Measurements from ENCODE around the gene ADGRE1.
A peak's percentile ranks its signal among the peaks of the same experiment; 100 is the strongest.

ADGRE1 gene

DNA sequence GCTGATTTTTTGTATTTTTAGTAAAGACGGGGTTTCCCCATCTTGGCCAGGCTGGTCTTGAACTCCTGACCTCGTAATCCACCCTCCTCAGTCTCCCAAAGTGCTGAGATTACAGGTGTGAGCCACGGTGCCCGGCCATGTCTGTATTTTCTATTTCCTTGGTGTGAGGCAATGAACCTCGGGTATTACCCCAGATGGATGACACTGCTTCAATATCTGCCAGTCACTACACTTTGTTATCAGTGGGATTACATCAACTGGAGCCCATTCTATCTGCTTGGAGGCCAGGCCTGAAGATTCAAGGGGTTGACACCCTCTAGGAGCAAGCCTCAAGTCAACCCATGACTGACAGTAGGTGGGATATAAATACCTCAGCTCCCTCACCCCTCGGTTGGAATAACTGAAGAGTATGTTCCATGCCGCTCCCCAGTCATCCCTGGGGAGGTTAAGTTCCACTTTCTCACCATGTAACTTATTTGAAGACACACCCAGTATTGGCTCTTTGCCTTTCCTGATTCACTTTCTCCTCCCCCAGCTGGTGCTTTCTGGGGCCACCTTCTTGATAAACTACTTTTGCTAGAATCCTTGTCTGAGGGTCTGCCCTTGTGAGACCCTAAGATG, 992 bp upstream of the ADGRE1 start:
- DNase-seq = no peak

DNA sequence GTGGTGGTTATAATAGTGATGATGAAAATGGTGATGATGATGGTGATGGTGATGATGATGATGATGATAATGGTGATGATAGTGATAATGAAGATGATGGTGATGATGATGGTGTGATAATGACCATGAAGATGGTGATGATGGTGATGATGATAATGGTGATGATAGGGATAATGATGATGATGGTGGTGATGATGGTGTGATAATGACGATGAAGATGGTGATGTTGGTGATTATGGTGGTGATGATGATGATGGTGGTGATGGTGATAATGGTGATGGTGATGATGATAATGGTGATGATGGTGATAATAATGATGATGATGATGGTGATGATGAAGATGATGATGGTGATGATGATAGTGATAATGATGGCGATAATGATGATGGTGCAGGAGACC, 1.6 kb downstream of the ADGRE1 start:
- no peak for DNase-seq

DNA sequence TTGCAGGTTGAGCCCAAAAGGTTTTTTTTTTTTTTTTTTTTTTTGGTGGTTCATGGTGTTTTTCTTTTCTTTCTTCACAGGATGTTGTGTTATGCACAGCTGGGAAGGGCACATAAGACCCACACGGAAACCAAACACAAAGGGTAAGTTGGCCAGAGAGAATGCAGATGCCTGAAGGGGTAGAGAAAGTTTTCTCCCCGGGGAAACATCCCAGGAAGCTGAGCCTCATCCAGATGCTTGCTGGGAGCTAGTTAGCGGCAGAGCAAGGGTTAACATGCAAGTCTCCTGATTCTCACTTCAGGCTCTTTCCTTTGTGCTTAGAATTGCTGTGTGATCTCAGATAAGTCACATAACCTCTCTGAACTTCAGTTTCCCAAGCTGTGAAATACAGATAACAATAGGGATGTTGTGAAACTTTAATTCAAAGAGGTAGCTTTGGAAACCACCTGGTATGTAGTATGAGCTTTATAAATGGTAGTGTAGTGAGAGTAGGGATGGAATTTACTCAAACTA, 3.1 kb downstream of the ADGRE1 start:
- peak; percentile 14 for DNase-seq

DNA sequence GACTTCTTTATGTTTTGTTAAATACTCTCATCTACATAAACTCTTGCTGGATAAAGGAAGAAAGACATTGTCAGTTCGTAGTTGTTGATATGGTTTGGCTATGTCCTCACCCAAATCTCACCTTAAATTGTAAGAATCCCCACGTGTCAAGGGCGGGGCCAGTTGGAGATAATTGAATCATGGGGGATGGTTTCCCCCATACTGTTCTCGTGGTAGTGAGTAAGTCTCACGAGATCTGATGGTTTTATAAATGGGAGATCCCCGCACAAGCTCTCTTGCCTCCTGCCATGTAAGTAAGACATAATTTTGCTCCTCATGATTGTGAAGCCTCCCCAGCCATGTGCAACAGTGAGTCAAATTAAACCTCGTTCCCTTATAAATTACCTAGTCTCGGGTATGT, 3.6 kb downstream of the ADGRE1 start:
- DNase-seq = peak; percentile 54

DNA sequence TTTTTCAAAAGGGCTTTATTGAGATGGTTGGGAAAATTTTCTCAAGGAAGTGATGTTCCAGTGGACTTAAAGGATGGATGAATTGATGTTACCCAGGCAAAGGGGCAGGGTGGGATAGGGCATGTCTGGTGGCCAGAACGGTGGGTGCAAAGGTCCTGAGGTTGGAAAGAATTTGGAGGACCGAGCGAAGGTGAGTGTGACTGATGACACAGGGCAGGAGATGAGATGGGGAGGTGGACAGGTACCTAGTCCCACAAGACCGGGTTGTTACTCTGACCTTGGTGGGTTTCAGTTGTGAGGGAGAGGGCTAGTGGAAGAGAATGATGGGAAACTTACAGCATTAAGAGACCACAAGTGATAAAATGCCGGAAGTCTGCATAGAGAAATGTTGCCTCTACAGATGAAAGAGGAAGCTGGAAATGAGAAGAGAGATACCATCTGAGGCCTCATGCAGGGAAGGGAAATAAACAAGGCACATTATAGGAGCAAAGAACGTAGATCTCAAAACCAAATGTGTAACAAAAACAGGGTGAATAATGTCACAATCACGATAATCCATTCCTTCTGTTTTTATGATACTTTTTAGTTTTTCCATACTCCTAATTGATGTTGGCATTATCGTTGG, 4.5 kb downstream of the ADGRE1 start:
- DNase-seq = peak; percentile 26

DNA sequence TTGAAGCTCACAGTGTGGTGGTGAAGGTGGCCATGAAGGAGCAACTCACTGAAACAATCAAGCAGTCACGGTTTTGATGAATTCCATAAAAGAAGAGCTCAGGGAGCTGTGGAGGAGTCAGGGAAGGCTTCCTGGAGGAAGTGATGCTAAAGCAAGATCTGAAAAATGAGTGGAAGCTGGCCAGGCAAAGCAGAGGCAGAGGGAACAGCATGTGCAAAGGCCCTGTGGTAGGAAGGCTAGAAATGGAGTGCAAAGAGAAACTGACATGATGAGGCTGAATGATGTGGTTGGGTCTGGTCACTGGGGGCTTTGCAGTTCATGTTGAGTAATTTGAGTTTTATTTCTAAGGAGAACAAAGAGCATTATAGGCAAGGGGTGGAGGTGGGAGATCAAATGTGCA, 6.9 kb downstream of the ADGRE1 start:
- no peak for DNase-seq

DNA sequence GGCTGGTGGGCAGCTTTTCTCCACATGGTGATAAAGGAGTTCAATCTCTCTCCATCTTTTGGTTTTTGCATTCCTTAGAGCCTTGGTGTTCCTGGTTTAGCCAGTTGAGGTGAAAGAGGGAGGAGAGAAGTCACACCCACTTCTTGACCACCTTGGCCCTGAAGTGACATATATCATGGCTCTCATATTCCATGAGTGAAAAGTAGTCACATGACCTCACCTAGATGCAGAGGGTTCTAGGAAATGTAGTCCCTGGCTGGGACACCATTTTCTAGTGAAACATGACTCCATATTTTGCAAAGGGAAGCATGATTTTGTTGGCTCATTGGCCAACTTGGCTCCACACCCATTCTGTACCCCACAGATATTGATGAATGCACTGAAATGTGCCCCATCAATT, 16.1 kb downstream of the ADGRE1 start:
- DNase-seq = no peak

DNA sequence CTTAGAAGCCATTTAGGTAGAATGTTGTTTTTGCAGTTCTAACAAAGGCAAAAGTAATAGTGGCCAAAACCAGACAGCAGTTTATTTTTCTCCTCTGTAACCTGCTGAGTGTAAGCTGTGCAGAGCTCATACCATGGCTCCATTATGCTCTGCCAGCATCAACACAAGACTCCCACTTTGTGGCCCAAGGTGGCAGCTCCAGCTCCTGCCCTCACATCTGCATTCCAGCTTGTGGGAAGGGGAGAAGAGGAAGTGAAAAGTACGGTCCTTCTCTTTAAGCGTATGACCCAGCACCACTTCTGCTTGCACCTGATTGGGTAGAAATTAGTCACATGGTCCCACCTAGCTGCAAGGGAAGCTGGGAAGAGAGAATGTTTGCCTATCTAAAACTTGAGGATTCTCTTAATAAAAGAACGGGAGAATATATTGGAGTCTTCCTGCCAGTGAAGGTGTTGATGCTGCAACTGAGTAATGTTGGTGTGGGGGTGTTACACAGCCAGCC, 19.2 kb downstream of the ADGRE1 start:
- no peak for DNase-seq

DNA sequence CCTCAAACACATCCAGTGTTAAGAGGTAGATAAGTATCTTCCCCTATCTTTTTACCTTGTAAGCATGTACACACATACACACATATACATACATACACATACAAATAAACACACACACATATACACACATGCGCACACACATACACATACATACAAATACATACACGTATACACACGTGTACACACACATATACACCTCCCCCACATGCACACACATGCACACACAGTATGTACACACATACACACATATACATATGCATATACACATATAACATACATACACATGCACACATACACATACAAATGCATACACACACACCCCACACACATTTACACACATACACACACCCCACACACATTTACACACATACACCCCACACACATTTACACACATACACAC, 24.1 kb downstream of the ADGRE1 start:
- no peak for DNase-seq

DNA sequence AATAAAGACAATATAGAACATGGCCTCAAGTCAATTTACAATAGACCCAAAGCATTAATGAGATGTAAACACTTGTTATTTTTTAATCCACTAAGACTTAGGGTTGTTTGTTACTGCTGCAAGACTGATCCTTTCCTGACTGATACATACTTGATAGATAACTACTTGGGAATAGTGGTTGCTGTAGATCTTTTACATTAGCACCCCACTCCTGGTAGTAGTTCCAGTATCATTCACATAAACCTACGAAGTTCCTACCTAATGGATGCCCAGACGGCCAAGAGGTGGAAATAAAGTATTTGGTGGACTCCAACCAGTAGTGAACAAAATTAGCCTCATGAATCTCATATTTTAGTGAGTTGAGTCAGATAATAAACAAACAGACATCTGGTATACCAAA, 26.9 kb downstream of the ADGRE1 start:
- no peak for DNase-seq

DNA sequence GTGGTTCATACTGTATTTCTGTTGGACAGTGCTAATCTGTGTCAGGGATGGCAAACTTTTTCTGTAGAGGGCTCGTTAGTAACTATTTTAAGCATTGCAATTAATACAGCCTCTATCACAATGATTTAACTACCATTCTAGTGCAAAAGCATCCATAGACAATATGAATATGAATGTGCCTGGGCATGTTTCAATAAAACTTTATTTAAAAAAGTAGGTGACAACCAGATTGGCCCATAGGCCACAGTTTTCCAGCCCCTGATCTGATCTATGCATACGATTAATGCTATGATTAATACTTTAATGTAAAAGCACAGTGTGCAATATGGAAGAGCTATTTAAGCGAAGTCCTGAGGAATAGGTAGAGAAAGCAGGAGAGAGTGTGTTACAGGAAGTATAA, 29.6 kb downstream of the ADGRE1 start:
- no peak for DNase-seq

DNA sequence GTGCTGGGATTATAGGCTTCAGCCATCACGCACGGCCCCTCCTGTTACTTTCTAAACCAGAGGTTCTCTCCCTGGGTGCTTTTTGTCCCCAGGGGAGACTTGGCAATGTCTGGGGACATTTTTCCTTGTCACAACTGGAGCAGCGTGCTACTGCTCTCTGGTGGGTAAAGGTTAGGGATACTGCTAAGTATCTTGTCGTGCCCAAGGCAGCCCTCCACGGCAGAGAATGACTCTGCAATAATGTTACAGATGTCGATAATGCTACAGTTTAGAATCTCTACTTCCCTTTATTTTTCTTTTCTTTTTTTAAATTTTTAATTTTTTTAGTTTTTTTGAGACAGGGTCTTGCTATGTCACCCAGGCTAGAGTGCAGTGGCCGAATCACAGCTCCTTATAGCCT, 38.0 kb downstream of the ADGRE1 start:
- no peak for DNase-seq

DNA sequence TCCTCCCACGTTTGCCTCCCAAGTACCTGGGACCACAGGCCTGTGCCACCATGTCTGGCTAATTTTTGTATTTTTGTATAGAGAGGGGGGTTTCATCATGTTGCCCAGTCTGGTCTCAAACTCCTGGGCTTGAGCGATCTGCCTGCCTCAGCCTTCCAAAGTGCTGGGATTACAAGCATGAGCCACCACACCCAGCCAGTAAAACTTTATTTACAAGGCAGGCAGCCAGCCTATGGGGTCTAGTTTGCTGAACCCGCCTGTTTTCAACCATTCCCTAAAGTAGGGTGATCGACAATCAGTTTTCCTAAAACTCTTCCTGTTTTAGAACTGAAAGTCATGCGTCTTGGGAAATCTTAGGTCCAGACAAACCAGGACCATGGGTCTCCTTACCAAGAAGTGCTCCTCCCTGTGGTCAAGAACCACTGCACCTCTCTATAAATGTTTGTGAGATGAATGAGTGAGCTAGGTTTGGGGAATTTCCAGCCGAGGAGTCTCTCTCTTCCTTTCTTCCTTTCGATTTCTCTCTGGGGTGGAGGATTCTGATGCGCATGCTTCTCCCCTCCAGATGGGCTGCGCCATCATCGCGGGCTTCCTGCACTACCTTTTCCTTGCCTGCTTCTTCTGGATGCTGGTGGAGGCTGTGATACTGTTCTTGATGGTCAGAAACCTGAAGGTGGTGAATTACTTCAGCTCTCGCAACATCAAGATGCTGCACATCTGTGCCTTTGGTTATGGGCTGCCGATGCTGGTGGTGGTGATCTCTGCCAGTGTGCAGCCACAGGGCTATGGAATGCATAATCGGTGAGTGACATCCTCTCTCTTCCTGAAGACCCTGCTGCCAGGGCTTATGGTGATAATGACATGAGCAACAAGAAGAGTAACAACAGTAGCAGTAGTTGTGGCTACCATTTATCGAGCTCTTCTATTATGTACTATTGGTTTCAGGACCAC, 38.7 kb downstream of the ADGRE1 start:
- peak; percentile 55 for DNase-seq

DNA sequence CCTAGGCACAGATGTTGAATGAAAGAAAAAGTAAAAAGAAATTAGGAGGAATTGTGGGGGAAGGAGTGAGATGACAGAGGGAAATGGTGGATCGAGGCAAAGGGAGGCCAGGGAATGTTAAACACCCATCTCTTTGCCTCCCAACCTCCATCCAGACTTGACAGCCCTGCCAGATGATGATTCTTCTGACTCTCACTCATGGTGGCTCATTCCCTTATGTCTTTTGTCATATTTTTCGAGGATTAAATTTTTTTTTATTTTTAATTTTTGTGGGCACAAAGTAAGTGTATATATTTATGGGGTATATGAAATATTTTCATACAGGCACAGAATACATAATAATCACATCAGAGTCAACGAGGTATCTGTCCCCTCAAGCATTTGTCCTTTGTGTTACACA, 42.8 kb downstream of the ADGRE1 start:
- DNase-seq = no peak

DNA sequence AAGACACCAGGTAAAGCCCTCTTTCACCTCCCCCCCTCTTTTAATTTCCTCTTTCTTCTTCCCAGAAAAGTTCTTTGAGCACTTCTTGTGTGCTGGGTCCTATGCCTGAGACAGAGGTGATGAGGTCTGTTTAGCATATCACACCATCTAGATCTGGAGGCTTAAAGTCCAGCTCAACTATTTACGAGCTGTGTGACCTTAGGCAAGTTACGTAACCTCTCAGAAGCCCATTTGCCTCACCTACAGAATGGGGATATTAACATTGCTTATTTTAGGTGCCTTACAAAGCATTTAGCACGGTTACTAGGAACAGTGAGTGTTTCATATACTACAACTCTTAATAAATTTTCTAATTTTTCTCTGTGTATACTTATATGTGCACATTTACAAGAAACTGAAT, 47.7 kb downstream of the ADGRE1 start:
- no peak for DNase-seq

DNA sequence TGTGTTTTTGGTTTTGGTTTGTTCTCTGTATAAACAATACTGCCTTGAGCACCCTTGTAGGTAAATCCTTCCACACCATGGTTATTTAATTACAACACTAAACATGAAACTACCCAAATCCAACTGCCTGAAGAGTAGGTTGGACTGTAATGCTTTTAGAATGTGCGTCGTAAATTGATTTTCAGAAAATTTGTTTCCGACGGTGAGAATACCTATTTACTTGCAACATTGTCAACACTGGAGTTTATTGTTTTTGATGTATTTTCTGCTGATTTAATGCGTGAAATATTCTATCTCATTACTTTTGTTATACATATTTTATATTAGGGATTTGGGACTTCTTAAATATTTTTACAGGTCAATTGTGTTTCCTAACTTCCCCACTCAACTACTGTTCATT, 48.2 kb downstream of the ADGRE1 start:
- DNase-seq = no peak

DNA sequence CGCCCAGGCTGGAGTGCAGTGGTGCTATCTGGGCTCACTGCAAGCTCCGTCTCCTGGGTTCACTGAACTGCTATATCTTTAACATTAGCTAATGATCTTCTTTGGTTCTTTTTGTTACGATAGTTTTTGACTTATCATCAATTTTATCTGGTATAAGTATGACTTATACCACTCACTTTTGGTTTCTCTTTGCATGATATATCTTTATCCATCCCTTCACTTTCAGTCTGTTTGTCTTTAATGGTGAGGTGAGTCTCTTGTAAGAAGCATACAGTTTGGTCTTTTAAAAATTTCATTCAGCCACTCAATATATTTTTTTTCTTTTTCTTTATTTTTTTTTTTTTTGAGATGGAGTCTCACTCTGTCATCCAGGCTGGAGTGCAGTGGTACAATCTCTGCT, 58.4 kb downstream of the ADGRE1 start:
- no peak for DNase-seq

DNA sequence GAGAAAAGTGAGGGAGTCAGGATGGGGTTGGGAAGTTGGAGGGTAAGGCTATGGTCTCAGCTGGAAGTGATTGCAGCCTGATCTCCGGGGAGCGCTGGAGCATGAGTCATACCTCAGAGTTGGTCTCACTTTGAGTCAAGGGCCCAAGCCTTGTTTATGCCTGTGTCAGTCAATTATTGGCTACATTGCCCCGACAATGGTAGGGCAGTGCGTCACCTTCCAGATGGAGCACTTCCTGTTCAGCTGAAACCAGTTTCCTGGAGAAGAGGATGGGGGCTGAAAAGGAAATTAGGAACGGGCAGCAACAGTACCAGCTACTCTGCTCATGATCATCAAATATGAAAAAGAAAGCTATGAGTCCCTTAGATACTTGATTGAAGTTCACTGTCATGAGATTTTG, 60.4 kb downstream of the ADGRE1 start:
- DNase-seq = no peak

DNA sequence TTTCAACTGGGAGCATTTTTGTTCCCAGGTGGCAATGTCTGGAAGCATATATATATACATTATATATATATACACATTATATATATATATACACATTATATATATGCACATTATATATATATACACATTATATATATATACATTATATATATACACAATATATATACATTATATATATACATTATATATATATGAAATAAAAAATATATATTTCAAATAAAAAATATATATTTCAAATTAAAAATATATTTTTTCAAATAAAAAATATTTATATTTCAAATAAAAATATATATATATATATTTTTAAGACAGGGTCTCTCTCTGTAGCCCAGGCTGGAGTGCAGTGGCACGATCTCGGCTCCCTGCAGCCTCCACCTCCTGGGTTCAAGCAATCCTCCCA, 61.5 kb downstream of the ADGRE1 start:
- DNase-seq = no peak

DNA sequence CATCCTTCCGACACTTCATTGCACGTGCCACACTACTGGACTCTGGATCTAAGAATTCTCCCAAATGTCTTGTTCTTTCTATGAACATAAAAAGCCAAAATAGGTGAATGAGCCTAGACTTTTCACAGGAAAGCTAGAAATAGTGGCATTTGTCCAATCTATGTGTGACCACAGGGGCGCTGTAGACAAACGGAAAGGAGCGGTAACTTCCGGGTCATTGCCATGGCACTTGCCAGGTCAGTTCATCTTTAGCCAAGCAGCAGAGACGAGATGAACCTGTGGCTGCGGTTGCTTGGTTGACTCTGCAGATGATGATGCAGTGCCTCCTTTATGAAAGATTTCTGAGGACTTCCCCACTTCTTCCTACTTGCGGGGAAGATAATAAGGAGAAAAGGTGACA, 65.6 kb downstream of the ADGRE1 start:
- no peak for DNase-seq

DNA sequence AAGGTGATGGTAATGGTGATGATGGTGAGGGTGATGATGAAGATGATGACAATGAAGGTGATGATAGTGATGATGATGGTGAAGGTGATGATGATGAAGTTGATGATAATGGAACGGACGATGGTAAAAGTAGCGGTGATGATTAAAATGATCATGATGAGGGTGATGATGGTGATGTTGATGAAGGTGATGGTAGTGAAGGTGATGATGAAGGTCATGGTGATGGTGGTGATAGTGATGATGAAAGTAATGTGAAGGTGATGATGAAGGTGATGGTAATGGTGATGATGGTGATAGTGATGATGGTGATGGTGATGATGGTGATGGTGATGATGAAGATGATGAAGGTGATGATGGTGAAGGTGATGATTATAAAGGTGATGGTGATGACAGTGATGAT, 67.7 kb downstream of the ADGRE1 start:
- DNase-seq = no peak

DNA sequence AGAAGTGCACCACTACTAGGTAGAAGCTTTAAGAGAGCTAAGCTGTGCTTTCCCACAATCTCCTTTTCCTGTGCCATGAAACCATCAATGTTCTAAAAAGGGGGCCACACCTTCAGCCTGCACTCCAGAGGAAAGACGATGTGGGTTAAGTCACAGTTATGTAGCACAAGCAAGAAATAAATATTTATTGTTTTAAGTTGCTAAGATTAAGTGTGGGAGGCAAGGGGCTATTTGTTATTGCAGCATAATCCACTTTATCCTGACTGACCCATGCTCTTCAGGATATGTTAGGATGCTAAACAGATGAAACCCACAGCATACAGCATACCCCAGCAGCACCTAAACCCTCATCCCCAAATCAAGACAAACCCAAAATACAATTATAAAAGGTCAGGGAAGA, 69.2 kb downstream of the ADGRE1 start:
- no peak for DNase-seq

DNA sequence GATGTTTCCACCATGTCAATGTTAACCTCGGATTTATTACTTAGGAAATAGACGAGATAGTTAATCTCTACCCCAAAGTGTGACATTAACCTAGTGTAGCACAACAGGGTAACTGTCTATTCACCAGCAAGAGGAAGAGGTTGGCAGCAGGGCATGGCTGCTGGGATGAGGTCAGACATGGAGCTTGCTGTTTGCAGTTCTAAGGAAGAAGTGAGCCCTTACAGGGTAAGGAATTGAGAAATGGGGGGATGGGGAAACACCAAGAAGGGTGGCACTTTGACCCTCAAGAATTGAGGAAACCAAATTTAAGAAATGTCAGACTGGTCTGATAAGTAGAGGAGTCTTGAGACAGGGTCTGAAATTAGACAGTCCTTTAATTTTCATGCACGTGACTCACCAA, 71.4 kb downstream of the ADGRE1 start:
- DNase-seq = no peak

All from CD4-positive, alpha-beta T cell treated with Interleukin-4 for 4 hours (primary cell).